GM12878 (cell line): ENCODE data around the gene GPBAR1.

Experiments used
- CTCF ChIP-seq, 3 experiments: IDR thresholded peaks in 2 of 3; conservative IDR thresholded peaks in 1 of 3; 2 replicates each; pipeline ENCODE4 v1.5.1; 2011; ENCODE audit warnings: low read depth in 3 of 3, low read length in 3 of 3, mild to moderate bottlenecking in 3 of 3, control low read depth in 2 of 3, moderate library complexity in 2 of 3, inconsistent platforms in 1 of 3, mixed read lengths in 1 of 3; ENCODE audit not compliant: control insufficient read depth in 2 of 3, insufficient read depth in 1 of 3; ENCODE audit errors: extremely low read depth in 1 of 3
- JUNB ChIP-seq: IDR thresholded peaks from 2 replicates; pipeline ENCODE4 v1.6.1; 2016; ENCODE audit warnings: antibody characterized with exemption, mild to moderate bottlenecking
- JUND ChIP-seq: IDR thresholded peaks from 2 replicates; pipeline ENCODE4 v1.6.1; 2012; ENCODE audit warnings: low read depth, mild to moderate bottlenecking, low read length, improper control_type of control experiment, moderate library complexity
- MAX ChIP-seq: IDR thresholded peaks from 2 replicates; pipeline ENCODE4 v1.6.1; 2012; ENCODE audit warnings: low read depth, low read length, improper control_type of control experiment
- PML ChIP-seq: IDR thresholded peaks from 2 replicates; pipeline ENCODE4 v1.6.1; 2012; ENCODE audit warnings: low read length, inconsistent platforms
- SIN3A ChIP-seq: IDR thresholded peaks from 2 replicates; pipeline ENCODE4 v1.6.1; 2012; ENCODE audit warnings: low read depth, low read length, improper control_type of control experiment
- USF2 ChIP-seq: IDR thresholded peaks from 2 replicates; pipeline ENCODE4 v1.6.1; 2011; ENCODE audit warnings: low read depth, low read length, improper control_type of control experiment, borderline replicate concordance
- ZNF274 ChIP-seq: IDR thresholded peaks from one replicate; pipeline ENCODE4 v1.8.0; 2011; ENCODE audit not compliant: insufficient read length, insufficient read depth

DNA sequence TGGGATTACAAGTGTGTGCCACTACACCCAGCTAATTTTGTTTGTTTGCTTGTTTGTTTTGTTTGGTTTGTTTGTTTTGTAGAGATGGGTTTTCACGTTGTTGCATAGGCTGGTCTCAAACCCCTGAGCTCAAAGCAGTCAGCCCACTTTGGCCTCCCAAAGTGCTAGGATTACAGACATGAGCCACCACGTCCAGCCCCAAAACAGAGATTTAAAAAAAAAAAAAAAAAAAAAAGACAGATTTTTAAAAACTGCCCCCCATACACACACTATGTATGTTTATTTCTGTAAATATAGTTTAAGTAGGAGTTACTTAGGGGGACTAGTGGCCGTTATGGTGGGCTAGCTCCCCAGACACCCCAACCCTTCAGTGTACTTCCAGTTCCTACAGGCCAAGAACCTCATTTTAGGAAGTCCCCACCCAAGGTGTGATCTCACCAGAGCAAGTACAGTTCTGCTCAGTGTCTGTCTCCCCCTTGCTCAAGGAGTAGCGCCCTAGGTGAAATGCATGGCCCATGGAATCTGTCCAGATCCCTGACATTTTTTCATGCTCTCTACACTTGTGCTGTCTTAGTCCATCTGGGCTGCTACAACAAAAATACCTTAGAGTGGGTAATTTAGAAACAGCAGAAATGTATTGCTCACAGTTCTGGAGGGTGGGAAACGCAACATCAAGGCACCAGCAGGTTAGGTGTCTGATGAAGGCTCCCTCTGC is 33.1 kb downstream of the GPBAR1 start:
- TF ChIP-seq ZNF274 (no peak), JUND (no peak), MAX (no peak), JUNB (no peak), SIN3A (no peak), USF2 (no peak), PML (no peak), CTCF (IDR thresholded peaks at IDR 0.05 in 2 of 3, conservative IDR thresholded peaks at IDR 0.05 in 1 of 3; ENCODE audit: control insufficient read depth in 2 of 3, extremely low read depth in 1 of 3, insufficient read depth in 1 of 3, low read depth in 3 of 3, low read length in 3 of 3) (no peak)
